Endothelial cell of umbilical vein (primary cell): Measurements from ENCODE around the gene PPFIA3.

ENCODE experiments used
- CTCF ChIP-seq, 2 donors: IDR thresholded peaks; 1 replicate in 1 of 2; 2 replicates in 1 of 2; pipeline ENCODE4 v1.5.1; 2011; ENCODE audit warnings: low read length in 2 of 2, mild to moderate bottlenecking in 2 of 2, moderate library complexity in 2 of 2, control low read depth in 1 of 2, inconsistent platforms in 1 of 2, low read depth in 1 of 2; ENCODE audit not compliant: insufficient read depth in 1 of 2; ENCODE audit errors: extremely low read depth in 1 of 2
- EZH2 ChIP-seq: IDR thresholded peaks from 2 replicates; pipeline ENCODE4 v1.6.1; 2012; ENCODE audit warnings: borderline replicate concordance, low read depth, mild to moderate bottlenecking, moderate library complexity, low read length, inconsistent platforms; ENCODE audit not compliant: severe bottlenecking
- FOS ChIP-seq: IDR thresholded peaks from 2 replicates; pipeline ENCODE4 v1.6.1; 2011; ENCODE audit warnings: mild to moderate bottlenecking, low read length, moderate library complexity, borderline replicate concordance; ENCODE audit not compliant: insufficient read depth
- GATA2 ChIP-seq: IDR thresholded peaks from 2 replicates; pipeline ENCODE4 v1.7.0; 2011; ENCODE audit warnings: low read depth, mild to moderate bottlenecking, moderate library complexity, mixed read lengths, low read length; ENCODE audit not compliant: insufficient read length, insufficient read depth
- JUN ChIP-seq: IDR thresholded peaks from 2 replicates; pipeline ENCODE4 v1.6.1; 2011; ENCODE audit warnings: borderline replicate concordance, low read depth; ENCODE audit not compliant: insufficient read length, insufficient read depth
- MYC ChIP-seq: IDR thresholded peaks from one replicate; pipeline ENCODE4 v1.6.1; 2011; ENCODE audit warnings: mild to moderate bottlenecking, low read depth, low read length
- POLR2A ChIP-seq: IDR thresholded peaks from 2 replicates; pipeline ENCODE4 v1.6.1; 2012; ENCODE audit warnings: low read depth, mild to moderate bottlenecking, control low read depth, low read length
- POLR2AphosphoS5 ChIP-seq: IDR thresholded peaks from 2 replicates; pipeline ENCODE4 v1.6.1; 2012; ENCODE audit warnings: low read depth, mild to moderate bottlenecking, control low read depth, low read length, moderate library complexity; ENCODE audit not compliant: insufficient read depth
- TF ChIP-seq, protein P1 (sequence below): IDR thresholded peaks from 2 replicates; pipeline ENCODE4 v1.6.1; 2011; ENCODE audit not compliant: insufficient read depth, insufficient read length

DNA sequence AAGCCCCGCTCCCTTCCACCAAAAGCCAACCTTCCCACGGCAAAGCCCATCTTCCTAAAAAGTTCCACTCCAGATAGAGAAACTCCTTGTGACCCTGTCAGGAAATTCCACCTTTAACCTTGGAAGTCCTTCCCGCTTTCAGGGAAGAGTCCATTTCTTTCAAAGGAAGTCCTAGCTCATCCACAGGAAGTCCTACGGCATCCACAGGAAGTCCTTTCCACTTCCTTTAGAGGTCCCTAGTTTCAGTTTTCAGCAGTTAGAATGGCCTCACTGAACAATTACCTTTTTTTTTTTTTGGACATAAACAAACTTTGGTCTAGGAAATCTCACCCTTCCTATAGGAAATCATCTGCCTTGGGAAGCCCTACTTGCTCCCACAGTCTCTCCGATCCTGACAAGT is 69.9 kb downstream of the PPFIA3 start:
- TF ChIP-seq, protein P1, sequence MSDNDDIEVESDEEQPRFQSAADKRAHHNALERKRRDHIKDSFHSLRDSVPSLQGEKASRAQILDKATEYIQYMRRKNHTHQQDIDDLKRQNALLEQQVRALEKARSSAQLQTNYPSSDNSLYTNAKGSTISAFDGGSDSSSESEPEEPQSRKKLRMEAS, result no peak
- TF ChIP-seq POLR2AphosphoS5 (no peak), POLR2A (no peak), CTCF (IDR thresholded peaks at IDR 0.05; ENCODE audit: extremely low read depth in 1 of 2, insufficient read depth in 1 of 2, low read depth in 1 of 2, low read length in 2 of 2) (no peak), EZH2 (no peak), FOS (no peak), MYC (no peak), JUN (no peak), GATA2 (no peak)
